Activated CD4-positive, alpha-beta T cell treated with anti-CD3 and anti-CD28 coated beads, Interleukin-2, amount 10 ng/mL, durations not matched to agents 24 days and 14 days (primary cell): ENCODE results near the gene MEX3A. TPM values are rescaled to one million over a fixed set of nuclear protein-coding genes. Genes with fewer than 3 reads are reported as not detected.
A peak's percentile ranks its signal among the peaks of the same experiment; 100 is the strongest.

ENCODE experiments used
- DNase-seq: peaks from one replicate; pipeline ENCODE4 v3.0.0; 2022
- H3K27ac Mint-ChIP-seq: one replicate; pipeline ENCODE4 v1.8.0; 2022; ENCODE audit warnings: mild to moderate bottlenecking, mixed read lengths
- H3K27me3 Mint-ChIP-seq: one replicate; pipeline ENCODE4 v1.8.0; 2022; ENCODE audit warnings: mixed read lengths
- H3K36me3 Mint-ChIP-seq: one replicate; pipeline ENCODE4 v1.8.0; 2022; ENCODE audit warnings: low read depth, mild to moderate bottlenecking, mixed read lengths
- H3K4me1 Mint-ChIP-seq: one replicate; pipeline ENCODE4 v1.8.0; 2021; ENCODE audit warnings: mixed read lengths
- H3K4me3 Mint-ChIP-seq: one replicate; pipeline ENCODE4 v1.8.0; 2022; ENCODE audit warnings: mild to moderate bottlenecking, moderate library complexity, mixed read lengths
- H3K9me3 Mint-ChIP-seq: one replicate; pipeline ENCODE4 v1.8.0; 2021; ENCODE audit warnings: mixed read lengths
- intact Hi-C: fragments of 100-400 bp; cut with micrococcal nuclease; formaldehyde crosslinking; loops from one replicate; pipeline ENCODE4 v1.15.1; 2023
- total RNA-seq: library from RNA; stranded (reverse); gene quantifications from 2 replicates; pipeline ENCODE4 v1.2.3, GENCODE V29; 2022

Gene MEX3A
- total RNA-seq, 1 donor from 2014 or later: 0.84 TPM

GRCh38 chr1:156113282-156113950 is 31.2 kb upstream of the MEX3A start:
- peaks cover 45% of the 10 kb centered on the region for H3K27me3 Mint-ChIP-seq
- intact Hi-C loops: loop anchor here (5.0 kb wide), 1 partner anchor 389 kb away; the partner anchor contains the start of gene MEF2D
- peaks cover 6% of the 10 kb centered on the region for H3K36me3 Mint-ChIP-seq
- peaks cover 30% of the 10 kb centered on the region for H3K4me1 Mint-ChIP-seq
- no peaks in the 10 kb centered on the region for H3K9me3 Mint-ChIP-seq
- H3K27ac Mint-ChIP-seq: peak overlapping the region; percentile 81
- DNase-seq: no peak
- peak overlapping the region; percentile 92 for H3K4me3 Mint-ChIP-seq

GRCh38 chr1:156112276-156113137 is 30.2 kb upstream of the MEX3A start:
- Mint-ChIP-seq H3K4me1 (peaks cover 31% of the 10 kb centered on the region), H3K4me3 (no peak overlapping the region), H3K27ac (peak overlapping the region; percentile 37), H3K36me3 (peaks cover 4% of the 10 kb centered on the region), H3K9me3 (no peaks in the 10 kb centered on the region), H3K27me3 (peaks cover 48% of the 10 kb centered on the region)
- intact Hi-C loops: loop anchor here (5.0 kb wide), 1 partner anchor 390 kb away; the partner anchor contains the start of gene MEF2D
- DNase-seq: no peak

GRCh38 chr1:156111355-156111962 is 29.2 kb upstream of the MEX3A start:
- no peak overlapping the region for H3K27ac Mint-ChIP-seq

GRCh38 chr1:156110252-156110651 is 28.0 kb upstream of the MEX3A start:
- Mint-ChIP-seq H3K9me3 (no peaks in the 10 kb centered on the region), H3K4me1 (peaks cover 43% of the 10 kb centered on the region), H3K27me3 (peaks cover 42% of the 10 kb centered on the region), H3K4me3 (no peak overlapping the region), H3K36me3 (peaks cover under 1% of the 10 kb centered on the region), H3K27ac (no peak overlapping the region)
- no peak for DNase-seq
- intact Hi-C loops: loop anchor here (5.0 kb wide), 1 partner anchor 392 kb away; the partner anchor contains the start of gene MEF2D

More at GRCh38 chr1:156111355-156111962, 29.2 kb upstream of the MEX3A start:
- peaks cover 40% of the 10 kb centered on the region for H3K4me1 Mint-ChIP-seq
- peaks cover 4% of the 10 kb centered on the region for H3K36me3 Mint-ChIP-seq
- DNase-seq: no peak
- H3K9me3 Mint-ChIP-seq: no peaks in the 10 kb centered on the region
- H3K4me3 Mint-ChIP-seq: no peak overlapping the region
- intact Hi-C loops: loop anchor here (5.0 kb wide), 1 partner anchor 391 kb away; the partner anchor contains the start of gene MEF2D
- peaks cover 50% of the 10 kb centered on the region for H3K27me3 Mint-ChIP-seq

- H3K9me3 Mint-ChIP-seq: no peaks in the 10 kb centered on the region
- peaks cover 44% of the 10 kb centered on the region for H3K4me1 Mint-ChIP-seq
- no peak overlapping the region for H3K4me3 Mint-ChIP-seq
- intact Hi-C loops: no loop called here
- peaks cover 39% of the 10 kb centered on the region for H3K27me3 Mint-ChIP-seq
- DNase-seq: no peak
- H3K27ac Mint-ChIP-seq: no peak overlapping the region
- no peaks in the 10 kb centered on the region for H3K36me3 Mint-ChIP-seq
Measured at GRCh38 chr1:156108664-156109241, 26.5 kb upstream of the MEX3A start.

GRCh38 chr1:156108057-156108456 is 25.8 kb upstream of the MEX3A start:
- H3K4me3 Mint-ChIP-seq: no peak overlapping the region
- H3K36me3 Mint-ChIP-seq: no peaks in the 10 kb centered on the region
- no peaks in the 10 kb centered on the region for H3K9me3 Mint-ChIP-seq

GRCh38 chr1:156106624-156107488 is 24.6 kb upstream of the MEX3A start:
- Mint-ChIP-seq H3K4me3 (peak overlapping the region; percentile 72), H3K36me3 (no peaks in the 10 kb centered on the region), H3K9me3 (no peaks in the 10 kb centered on the region), H3K27me3 (peaks cover 33% of the 10 kb centered on the region), H3K27ac (peak overlapping the region; percentile 96), H3K4me1 (peaks cover 45% of the 10 kb centered on the region)
- intact Hi-C loops: loop anchor here (1.0 kb wide), 4 partner anchors 7 to 111 kb away; partner anchors contain the start of gene LMNA
- no peak for DNase-seq

More at GRCh38 chr1:156108057-156108456, 25.8 kb upstream of the MEX3A start:
- DNase-seq: no peak
- intact Hi-C loops: no loop called here
- Mint-ChIP-seq H3K27me3 (peaks cover 37% of the 10 kb centered on the region), H3K27ac (peak overlapping the region; percentile 96), H3K4me1 (peaks cover 47% of the 10 kb centered on the region)

GRCh38 chr1:156104861-156105832 is 22.9 kb upstream of the MEX3A start:
- peak overlapping the region; percentile 72 for H3K4me3 Mint-ChIP-seq
- no peaks in the 10 kb centered on the region for H3K36me3 Mint-ChIP-seq
- peaks cover 40% of the 10 kb centered on the region for H3K27me3 Mint-ChIP-seq
- peaks cover 56% of the 10 kb centered on the region for H3K4me1 Mint-ChIP-seq
- DNase-seq: no peak
- intact Hi-C loops: no loop called here
- peak overlapping the region; percentile 96 for H3K27ac Mint-ChIP-seq
- H3K9me3 Mint-ChIP-seq: no peaks in the 10 kb centered on the region

- intact Hi-C loops: no loop called here
- peak; percentile 78 for DNase-seq
- H3K4me1 Mint-ChIP-seq: peaks cover 57% of the 10 kb centered on the region
- H3K9me3 Mint-ChIP-seq: no peaks in the 10 kb centered on the region
- peak overlapping the region; percentile 2 for H3K4me3 Mint-ChIP-seq
- H3K27me3 Mint-ChIP-seq: peaks cover 39% of the 10 kb centered on the region
- H3K36me3 Mint-ChIP-seq: no peaks in the 10 kb centered on the region
- H3K27ac Mint-ChIP-seq: peak overlapping the region; percentile 96
Measured at GRCh38 chr1:156104065-156104810, 22.0 kb upstream of the MEX3A start.

GRCh38 chr1:156103521-156103947 is 21.3 kb upstream of the MEX3A start:
- H3K36me3 Mint-ChIP-seq: no peaks in the 10 kb centered on the region
- DNase-seq: no peak
- peaks cover 57% of the 10 kb centered on the region for H3K4me1 Mint-ChIP-seq
- H3K27me3 Mint-ChIP-seq: peaks cover 38% of the 10 kb centered on the region
- H3K9me3 Mint-ChIP-seq: no peaks in the 10 kb centered on the region
- no peak overlapping the region for H3K4me3 Mint-ChIP-seq
- intact Hi-C loops: no loop called here
- peak overlapping the region; percentile 96 for H3K27ac Mint-ChIP-seq
